GM12878 (cell line): Measurements from ENCODE around the gene DRAP1. TPM values are rescaled to one million over a fixed set of nuclear protein-coding genes. Genes with fewer than 3 reads are reported as not detected.

Experiments used
- ASH2L ChIP-seq: fragments of 300-600, 200-600 bp; sonication (generic); IDR thresholded peaks from 2 replicates; pipeline ENCODE4 v1.6.1; 2017; ENCODE audit warnings: low read depth, mild to moderate bottlenecking, borderline replicate concordance
- CHD1 ChIP-seq: IDR thresholded peaks from 2 replicates; pipeline ENCODE4 v1.6.1; 2012; ENCODE audit warnings: low read depth, low read length, improper control_type of control experiment
- CREM ChIP-seq: IDR thresholded peaks from 2 replicates; pipeline ENCODE4 v1.6.1; 2014; ENCODE audit warnings: antibody characterized with exemption, low read depth
- DPF2 ChIP-seq: fragments of 450-650 bp; IDR thresholded peaks from 2 replicates; pipeline ENCODE4 v1.6.1; 2017; ENCODE audit warnings: mild to moderate bottlenecking
- EED ChIP-seq: sonication (generic); IDR thresholded peaks from 2 replicates; pipeline ENCODE4 v1.6.1; 2016; ENCODE audit warnings: antibody characterized with exemption, low read depth
- MXI1 ChIP-seq: fragments of 150-350 bp; IDR thresholded peaks from 2 replicates; pipeline ENCODE4 v1.6.1; 2011; ENCODE audit warnings: low read depth, mild to moderate bottlenecking, inconsistent platforms, low read length, improper control_type of control experiment
- MYC ChIP-seq: IDR thresholded peaks from 2 replicates; pipeline ENCODE4 v1.6.1; 2011; ENCODE audit warnings: mild to moderate bottlenecking, low read length, moderate library complexity, inconsistent platforms; ENCODE audit not compliant: insufficient read depth, insufficient replicate concordance, insufficient read length, severe bottlenecking
- SIN3A ChIP-seq: IDR thresholded peaks from 2 replicates; pipeline ENCODE4 v1.6.1; 2012; ENCODE audit warnings: low read depth, low read length, improper control_type of control experiment
- SREBF1 ChIP-seq: IDR thresholded peaks from 2 replicates; pipeline ENCODE4 v1.6.1; 2012; ENCODE audit warnings: mild to moderate bottlenecking, low read length
- STAT3 ChIP-seq: IDR thresholded peaks from 2 replicates; pipeline ENCODE4 v1.6.1; 2011; ENCODE audit warnings: low read depth, low read length, improper control_type of control experiment
- TCF12 ChIP-seq: IDR thresholded peaks from 2 replicates; pipeline ENCODE4 v1.6.1; 2011; ENCODE audit warnings: low read depth, mild to moderate bottlenecking, low read length
- TCF7 ChIP-seq: IDR thresholded peaks from 2 replicates; pipeline ENCODE4 v1.6.1; 2014; ENCODE audit warnings: antibody characterized with exemption, borderline replicate concordance
- ZNF24 ChIP-seq: fragments of 450-650 bp; IDR thresholded peaks from 2 replicates; pipeline ENCODE4 v1.6.1; 2017; ENCODE audit warnings: antibody characterized with exemption, mild to moderate bottlenecking
- ZNF274 ChIP-seq: IDR thresholded peaks from one replicate; pipeline ENCODE4 v1.8.0; 2011; ENCODE audit not compliant: insufficient read length, insufficient read depth
- polyA plus RNA-seq, 11 experiments: library from polyadenylated mRNA; depleted of rRNA in 4 of 11; unstranded in 6 of 11; stranded (reverse) in 5 of 11; fragments of >200 nt; fragmentation: Nextera tagmentation in 4 of 11; fragmentation: Illumina TruSeq in 1 of 11; extraction: Ambion mirVana in 4 of 11; extraction: Trizol in 1 of 11; gene quantifications; 1 replicate in 1 of 11; 2 replicates in 10 of 11; pipeline versions ENCODE4 v1.2.1 to v1.2.3, GENCODE V29; 2011 to 2016; ENCODE audit warnings: inconsistent platforms in 2 of 11, missing spikeins in 2 of 11, low read depth in 1 of 11
- total RNA-seq, 4 experiments: library from RNA; depleted of rRNA in 3 of 4; stranded (reverse); fragments of >200 nt in 3 of 4; fragmentation: Illumina TruSeq in 1 of 4; extraction: Trizol in 1 of 4; gene quantifications; 2 replicates each; pipeline versions ENCODE4 v1.2.1 to v1.2.3, GENCODE V29; 2013 to 2021
- TF ChIP-seq, protein P1 (sequence below): fragments of 450-650 bp; IDR thresholded peaks from 2 replicates; pipeline ENCODE4 v1.6.1; 2017; ENCODE audit warnings: mild to moderate bottlenecking, moderate library complexity
- TF ChIP-seq, protein P2 (sequence below): fragments of 450-650 bp; IDR thresholded peaks from 2 replicates; pipeline ENCODE4 v1.6.1; 2018; ENCODE audit warnings: mild to moderate bottlenecking, low read depth, moderate library complexity; ENCODE audit not compliant: partially characterized antibody
- TF ChIP-seq, protein P3 (sequence below): IDR thresholded peaks from 2 replicates; pipeline ENCODE4 v1.6.1; 2011; ENCODE audit warnings: borderline replicate concordance, low read depth, mild to moderate bottlenecking, moderate library complexity, low read length; ENCODE audit not compliant: insufficient read depth, poor library complexity, severe bottlenecking
- TF ChIP-seq, protein P4 (sequence below): IDR thresholded peaks from 2 replicates; pipeline ENCODE4 v1.6.1; 2012; ENCODE audit warnings: low read depth, low read length, improper control_type of control experiment
- TF ChIP-seq, protein P5 (sequence below): IDR thresholded peaks from 2 replicates; pipeline ENCODE4 v1.6.1; 2011; ENCODE audit warnings: mild to moderate bottlenecking, low read depth, low read length, moderate library complexity; ENCODE audit not compliant: insufficient replicate concordance

Gene DRAP1
- total and polyA plus RNA-seq, 10 of the 15 experiments (the other 5 are each of a cell fraction or from before 2014, with no cell fraction given) = 9.4 to 163 (median 114) TPM

DNA sequence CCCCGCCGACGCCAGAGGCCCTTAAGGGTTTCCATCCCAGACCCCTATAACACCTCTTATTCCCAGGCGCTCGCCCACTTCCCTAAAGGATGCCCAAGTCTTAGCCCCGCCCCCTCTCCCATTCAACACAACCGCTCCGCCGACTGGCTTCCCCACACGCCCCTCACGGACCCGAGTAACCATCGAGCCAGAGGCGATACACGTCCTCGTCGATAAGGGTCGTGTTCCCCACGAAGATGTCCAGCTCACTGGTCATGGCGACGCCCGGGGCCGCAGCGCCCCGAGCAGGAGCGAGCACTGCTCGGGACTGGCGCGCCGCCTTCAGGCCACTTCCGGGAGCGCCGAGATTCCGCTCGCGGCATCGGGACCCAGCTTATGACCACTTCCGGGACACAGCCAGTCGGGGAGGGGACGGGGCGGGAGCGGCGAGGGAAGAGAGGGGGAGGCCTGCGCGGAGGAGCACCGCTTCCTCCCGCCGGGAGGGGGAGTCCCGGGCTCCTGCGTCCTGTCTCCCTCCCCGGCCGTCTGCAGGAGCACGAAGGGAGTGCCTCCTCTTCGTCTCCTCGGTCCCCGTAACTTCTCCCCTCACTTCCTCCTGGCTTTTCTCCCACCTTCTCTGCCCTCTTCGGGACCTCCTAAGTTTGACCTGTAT lies 30.9 kb upstream of the DRAP1 start, which contains the start of gene FIBP (continued):
- TF ChIP-seq, protein P1, sequence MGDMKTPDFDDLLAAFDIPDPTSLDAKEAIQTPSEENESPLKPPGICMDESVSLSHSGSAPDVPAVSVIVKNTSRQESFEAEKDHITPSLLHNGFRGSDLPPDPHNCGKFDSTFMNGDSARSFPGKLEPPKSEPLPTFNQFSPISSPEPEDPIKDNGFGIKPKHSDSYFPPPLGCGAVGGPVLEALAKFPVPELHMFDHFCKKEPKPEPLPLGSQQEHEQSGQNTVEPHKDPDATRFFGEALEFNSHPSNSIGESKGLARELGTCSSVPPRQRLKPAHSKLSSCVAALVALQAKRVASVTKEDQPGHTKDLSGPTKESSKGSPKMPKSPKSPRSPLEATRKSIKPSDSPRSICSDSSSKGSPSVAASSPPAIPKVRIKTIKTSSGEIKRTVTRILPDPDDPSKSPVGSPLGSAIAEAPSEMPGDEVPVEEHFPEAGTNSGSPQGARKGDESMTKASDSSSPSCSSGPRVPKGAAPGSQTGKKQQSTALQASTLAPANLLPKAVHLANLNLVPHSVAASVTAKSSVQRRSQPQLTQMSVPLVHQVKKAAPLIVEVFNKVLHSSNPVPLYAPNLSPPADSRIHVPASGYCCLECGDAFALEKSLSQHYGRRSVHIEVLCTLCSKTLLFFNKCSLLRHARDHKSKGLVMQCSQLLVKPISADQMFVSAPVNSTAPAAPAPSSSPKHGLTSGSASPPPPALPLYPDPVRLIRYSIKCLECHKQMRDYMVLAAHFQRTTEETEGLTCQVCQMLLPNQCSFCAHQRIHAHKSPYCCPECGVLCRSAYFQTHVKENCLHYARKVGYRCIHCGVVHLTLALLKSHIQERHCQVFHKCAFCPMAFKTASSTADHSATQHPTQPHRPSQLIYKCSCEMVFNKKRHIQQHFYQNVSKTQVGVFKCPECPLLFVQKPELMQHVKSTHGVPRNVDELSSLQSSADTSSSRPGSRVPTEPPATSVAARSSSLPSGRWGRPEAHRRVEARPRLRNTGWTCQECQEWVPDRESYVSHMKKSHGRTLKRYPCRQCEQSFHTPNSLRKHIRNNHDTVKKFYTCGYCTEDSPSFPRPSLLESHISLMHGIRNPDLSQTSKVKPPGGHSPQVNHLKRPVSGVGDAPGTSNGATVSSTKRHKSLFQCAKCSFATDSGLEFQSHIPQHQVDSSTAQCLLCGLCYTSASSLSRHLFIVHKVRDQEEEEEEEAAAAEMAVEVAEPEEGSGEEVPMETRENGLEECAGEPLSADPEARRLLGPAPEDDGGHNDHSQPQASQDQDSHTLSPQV = 0 out of 2 replicates have a peak, but pooled peaks have one; percentile 70
- TF ChIP-seq ASH2L = no peak
- TF ChIP-seq EED = no peak; the same call in none of the 2 replicates
- peak; percentile 62; the same call in 1 of the 2 replicates for TF ChIP-seq TCF12
- TF ChIP-seq DPF2 = 0 out of 2 replicates have a peak, but pooled peaks have one; percentile 44
- peak; percentile 91 for TF ChIP-seq CREM
- TF ChIP-seq ZNF24 = no peak
- no peak for TF ChIP-seq MYC
- TF ChIP-seq, protein P2, sequence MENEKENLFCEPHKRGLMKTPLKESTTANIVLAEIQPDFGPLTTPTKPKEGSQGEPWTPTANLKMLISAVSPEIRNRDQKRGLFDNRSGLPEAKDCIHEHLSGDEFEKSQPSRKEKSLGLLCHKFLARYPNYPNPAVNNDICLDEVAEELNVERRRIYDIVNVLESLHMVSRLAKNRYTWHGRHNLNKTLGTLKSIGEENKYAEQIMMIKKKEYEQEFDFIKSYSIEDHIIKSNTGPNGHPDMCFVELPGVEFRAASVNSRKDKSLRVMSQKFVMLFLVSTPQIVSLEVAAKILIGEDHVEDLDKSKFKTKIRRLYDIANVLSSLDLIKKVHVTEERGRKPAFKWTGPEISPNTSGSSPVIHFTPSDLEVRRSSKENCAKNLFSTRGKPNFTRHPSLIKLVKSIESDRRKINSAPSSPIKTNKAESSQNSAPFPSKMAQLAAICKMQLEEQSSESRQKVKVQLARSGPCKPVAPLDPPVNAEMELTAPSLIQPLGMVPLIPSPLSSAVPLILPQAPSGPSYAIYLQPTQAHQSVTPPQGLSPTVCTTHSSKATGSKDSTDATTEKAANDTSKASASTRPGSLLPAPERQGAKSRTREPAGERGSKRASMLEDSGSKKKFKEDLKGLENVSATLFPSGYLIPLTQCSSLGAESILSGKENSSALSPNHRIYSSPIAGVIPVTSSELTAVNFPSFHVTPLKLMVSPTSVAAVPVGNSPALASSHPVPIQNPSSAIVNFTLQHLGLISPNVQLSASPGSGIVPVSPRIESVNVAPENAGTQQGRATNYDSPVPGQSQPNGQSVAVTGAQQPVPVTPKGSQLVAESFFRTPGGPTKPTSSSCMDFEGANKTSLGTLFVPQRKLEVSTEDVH = peak; percentile 27
- TF ChIP-seq STAT3 = no peak
- TF ChIP-seq MXI1 = no peak
- TF ChIP-seq, protein P3, sequence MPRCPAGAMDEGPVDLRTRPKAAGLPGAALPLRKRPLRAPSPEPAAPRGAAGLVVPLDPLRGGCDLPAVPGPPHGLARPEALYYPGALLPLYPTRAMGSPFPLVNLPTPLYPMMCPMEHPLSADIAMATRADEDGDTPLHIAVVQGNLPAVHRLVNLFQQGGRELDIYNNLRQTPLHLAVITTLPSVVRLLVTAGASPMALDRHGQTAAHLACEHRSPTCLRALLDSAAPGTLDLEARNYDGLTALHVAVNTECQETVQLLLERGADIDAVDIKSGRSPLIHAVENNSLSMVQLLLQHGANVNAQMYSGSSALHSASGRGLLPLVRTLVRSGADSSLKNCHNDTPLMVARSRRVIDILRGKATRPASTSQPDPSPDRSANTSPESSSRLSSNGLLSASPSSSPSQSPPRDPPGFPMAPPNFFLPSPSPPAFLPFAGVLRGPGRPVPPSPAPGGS = peak; percentile 34
- peak; percentile 83 for TF ChIP-seq SIN3A
- TF ChIP-seq TCF7 = no peak
- TF ChIP-seq, protein P4, sequence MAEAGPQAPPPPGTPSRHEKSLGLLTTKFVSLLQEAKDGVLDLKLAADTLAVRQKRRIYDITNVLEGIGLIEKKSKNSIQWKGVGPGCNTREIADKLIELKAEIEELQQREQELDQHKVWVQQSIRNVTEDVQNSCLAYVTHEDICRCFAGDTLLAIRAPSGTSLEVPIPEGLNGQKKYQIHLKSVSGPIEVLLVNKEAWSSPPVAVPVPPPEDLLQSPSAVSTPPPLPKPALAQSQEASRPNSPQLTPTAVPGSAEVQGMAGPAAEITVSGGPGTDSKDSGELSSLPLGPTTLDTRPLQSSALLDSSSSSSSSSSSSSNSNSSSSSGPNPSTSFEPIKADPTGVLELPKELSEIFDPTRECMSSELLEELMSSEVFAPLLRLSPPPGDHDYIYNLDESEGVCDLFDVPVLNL = no peak
- TF ChIP-seq, protein P5, sequence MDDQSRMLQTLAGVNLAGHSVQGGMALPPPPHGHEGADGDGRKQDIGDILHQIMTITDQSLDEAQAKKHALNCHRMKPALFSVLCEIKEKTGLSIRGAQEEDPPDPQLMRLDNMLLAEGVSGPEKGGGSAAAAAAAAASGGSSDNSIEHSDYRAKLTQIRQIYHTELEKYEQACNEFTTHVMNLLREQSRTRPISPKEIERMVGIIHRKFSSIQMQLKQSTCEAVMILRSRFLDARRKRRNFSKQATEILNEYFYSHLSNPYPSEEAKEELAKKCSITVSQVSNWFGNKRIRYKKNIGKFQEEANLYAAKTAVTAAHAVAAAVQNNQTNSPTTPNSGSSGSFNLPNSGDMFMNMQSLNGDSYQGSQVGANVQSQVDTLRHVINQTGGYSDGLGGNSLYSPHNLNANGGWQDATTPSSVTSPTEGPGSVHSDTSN = no peak
- peak; percentile 48; the same call in 1 of the 2 replicates for TF ChIP-seq SREBF1
- TF ChIP-seq ZNF274 = no peak
- TF ChIP-seq CHD1 = no peak
